GM19468 (cell line): ENCODE results near the gene SRSF6.
"Not testable (repeated sequence)": the region's sequence is repeated elsewhere in the genome, so short reads cannot be mapped to it uniquely, and the experiment has no call there.

Source experiments
- ATAC-seq: cut with Tn5 transposase; IDR thresholded peaks from one replicate; pipeline ENCODE4 v1.9.1; 2021; ENCODE audit warnings: mild to moderate bottlenecking, moderate library complexity, moderate number of reproducible peaks; ENCODE audit not compliant: unreplicated experiment; ENCODE audit errors: extremely low read depth

SRSF6 gene

DNA sequence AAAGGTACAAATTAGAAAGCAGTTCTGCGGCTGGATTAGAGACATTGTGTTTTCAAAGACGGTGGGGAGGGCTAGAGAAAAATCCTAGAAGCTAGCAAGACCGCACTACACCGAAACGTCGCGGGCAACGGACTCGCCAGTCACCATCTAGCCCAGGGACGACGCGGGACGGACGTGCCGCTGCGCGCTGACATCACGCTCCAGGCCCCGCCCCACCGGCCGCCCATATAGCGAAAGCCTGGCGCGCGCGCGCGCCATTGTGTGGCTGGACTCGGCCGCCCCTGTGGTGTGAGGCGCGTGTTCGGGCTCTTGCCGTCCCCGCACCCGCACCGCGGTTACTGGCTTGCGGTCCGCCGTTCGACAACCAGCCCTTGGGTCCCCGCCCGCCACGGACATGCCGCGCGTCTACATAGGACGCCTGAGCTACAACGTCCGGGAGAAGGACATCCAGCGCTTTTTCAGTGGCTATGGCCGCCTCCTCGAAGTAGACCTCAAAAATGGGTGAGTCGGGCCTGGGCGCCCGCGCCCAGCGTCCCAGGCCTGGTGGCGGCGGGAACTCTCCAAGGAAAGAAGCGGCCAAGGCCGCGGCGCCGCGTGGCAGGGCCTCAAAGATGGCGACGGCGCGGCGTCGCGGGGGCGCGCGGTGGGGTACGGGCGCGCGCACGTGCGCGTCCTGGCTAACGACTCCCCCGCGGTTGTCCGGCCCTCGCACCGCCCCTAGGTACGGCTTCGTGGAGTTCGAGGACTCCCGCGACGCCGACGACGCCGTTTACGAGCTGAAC, at the start of gene SRSF6:
TSS of gene SRSF6 (plus strand) at position 257 of the 782 bp plus-strand sequence. CDS start at position 395, 138 bp downstream.
- peak; percentile 75 for ATAC-seq

DNA sequence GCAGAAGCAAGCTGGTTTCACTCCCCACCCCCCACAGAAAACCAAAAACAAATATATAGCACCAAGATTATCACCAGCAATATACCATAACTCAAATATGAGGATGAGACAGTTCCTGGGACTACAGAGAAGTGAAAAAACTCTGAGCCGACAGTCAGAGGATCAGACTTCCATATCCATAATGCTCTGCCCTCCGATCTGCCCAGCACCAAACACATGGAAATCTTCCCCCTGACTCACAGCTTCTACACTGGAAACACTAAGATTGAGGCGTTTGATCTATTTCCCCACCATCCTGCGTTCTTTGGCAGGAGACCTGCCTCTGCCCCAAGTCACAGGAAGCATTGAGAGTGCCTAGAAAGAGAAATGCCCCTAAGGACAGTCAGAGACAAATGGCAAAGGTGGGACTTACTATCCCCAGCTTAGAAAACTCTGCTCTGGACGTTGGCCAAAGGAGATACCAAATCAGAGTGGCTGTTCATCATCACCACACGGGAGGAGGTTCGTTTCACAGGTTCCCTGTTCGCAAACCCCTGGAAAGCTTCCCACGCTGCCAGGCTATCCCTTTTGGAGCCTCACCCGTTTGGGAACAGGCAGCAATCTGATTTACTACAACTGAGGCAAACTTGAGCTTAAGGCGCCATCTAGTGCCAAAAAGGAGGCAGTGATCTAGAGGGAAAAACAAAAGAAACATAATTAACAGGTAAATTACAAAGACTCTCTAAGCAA, 48.7 kb upstream of the SRSF6 start:
- ATAC-seq: no peak

DNA sequence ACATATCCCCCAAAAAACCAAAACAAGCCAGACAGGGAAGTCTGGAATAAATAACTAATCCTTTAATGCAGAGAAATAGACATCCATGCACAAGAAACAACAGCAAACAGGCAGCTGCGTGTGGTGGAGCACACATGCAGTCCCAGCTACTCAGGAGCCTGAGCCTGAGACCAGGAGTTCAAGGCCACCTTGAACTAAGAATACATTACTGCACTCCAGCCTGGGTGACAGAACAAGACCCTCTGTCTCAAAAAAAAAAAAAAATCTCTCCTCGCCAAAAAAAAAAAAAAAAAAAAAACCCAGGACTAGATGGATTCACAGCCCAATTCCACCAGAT, 48.2 kb upstream of the SRSF6 start:
- no peak for ATAC-seq

DNA sequence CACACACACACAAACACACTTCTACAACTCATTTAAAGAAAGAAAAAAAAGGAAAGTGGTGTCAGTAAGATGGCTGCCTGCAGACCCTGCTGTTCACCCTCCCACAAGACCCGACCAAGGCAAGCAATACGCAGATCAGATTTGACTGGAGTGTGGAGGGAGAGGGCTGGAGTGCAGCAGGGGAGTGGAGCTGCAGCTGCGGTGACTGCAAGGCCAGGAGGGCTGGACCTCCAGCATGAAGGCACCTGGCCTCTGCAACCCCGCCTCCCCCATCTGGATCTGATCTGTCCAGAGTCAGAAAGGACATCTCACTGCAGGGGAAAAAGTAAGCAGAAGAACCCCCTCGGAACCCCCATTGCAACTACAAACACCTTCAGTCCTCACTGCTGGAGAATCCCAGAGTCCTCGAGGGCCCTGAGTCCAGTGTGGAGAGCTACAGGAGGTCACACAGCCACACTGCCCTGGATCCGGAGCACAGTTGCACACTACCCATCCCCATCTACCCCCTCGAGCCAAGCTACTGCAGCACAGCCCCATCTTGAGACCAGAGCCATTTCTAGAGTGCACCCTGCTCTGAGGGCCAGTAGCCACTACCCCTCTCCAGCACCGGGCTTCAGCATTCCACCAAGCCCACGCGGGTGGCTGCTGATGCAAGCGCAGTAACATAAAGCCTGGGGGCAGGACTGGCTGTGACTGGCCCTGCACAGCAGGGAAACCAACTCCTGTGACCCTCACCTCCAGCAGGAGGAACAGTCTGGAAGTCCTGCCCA, 41.9 kb upstream of the SRSF6 start:
- ATAC-seq: no peak

DNA sequence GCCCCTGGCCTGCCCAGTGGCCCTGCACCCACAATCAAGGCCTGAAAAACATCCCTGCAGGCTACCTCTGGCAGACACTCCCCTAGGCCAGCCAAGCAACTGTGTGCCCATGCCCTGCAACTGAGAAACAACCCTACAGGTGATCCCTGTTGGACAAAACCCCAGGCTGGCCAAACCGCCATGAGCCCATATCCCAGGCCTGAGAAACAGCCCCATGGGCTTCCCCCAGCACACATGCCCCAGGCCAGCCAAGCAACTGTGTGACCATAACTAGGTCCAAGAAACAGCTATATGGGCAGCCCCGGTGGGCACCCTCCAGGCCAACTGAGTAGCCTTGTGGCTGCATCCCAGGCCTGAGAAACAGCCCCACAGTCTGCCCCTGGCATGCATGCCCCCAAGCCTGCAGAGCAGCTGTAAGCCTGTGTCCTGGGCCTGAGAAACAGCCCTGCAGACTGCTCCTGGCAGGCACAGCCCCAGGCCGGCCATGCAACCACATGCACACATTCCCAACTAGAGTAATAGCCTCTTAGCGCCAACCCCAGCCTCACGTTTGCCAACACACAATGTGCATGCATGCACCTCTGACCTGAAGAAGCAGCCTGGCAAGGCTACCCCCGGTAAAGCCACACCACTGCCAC, 41.0 kb upstream of the SRSF6 start:
- no peak for ATAC-seq

DNA sequence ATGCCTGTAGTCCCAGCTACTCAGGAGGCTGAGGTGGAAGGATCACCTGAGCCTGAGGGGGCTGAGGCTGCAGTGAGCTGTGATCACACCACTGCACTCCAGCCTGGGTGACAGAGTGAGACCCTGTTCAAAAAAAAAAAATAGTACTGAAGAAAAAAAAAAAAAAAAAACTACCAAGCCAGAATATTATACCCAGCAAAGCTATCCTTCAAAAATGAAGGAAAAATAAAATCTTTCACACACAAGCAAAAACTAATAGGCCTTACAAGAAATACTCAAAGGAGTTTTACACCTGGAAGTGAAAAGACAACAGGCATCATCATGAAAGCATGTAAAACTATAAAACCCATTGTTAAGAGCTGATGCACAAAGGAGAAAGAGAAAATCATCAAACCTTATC, 37.5 kb upstream of the SRSF6 start:
- no peak for ATAC-seq

DNA sequence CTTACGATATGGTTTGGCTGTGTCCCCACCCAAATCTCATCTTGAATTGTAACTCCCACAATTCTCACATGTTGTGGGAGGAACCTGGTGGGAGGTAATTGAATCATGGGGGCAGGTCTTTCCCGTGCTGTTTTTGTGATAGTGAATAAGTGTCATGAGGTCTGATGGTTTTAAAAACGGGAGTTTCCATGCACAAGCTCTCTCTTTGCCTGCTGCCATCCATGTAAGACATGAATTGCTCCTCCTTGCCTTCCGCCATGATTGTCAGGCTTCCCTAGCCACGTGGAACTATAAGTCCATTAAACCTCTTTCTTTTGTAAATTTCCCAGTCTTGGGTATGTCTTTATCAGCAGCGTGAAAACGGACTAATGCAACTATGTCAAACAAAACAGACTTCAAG, 36.8 kb upstream of the SRSF6 start:
- ATAC-seq: not testable (repeated sequence)

DNA sequence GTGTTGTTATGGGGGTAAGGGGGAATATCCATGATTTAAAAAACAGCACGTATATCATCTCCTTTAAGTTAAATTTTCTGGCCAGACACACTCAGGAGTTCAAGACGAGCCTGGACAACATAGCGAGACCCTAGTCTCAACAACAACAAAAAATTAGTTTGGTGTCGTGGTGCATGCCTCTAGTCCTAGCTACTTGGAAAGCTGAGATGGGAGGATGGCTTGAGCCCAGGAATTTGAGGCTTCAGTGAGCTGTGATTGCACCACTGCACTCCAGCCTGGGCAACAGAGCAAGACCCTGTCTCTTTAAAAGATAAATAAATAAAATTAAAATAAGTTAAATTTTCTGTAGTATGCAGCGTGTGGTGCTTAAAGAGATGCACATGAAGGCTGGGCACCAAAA, 31.5 kb upstream of the SRSF6 start:
- ATAC-seq: no peak

DNA sequence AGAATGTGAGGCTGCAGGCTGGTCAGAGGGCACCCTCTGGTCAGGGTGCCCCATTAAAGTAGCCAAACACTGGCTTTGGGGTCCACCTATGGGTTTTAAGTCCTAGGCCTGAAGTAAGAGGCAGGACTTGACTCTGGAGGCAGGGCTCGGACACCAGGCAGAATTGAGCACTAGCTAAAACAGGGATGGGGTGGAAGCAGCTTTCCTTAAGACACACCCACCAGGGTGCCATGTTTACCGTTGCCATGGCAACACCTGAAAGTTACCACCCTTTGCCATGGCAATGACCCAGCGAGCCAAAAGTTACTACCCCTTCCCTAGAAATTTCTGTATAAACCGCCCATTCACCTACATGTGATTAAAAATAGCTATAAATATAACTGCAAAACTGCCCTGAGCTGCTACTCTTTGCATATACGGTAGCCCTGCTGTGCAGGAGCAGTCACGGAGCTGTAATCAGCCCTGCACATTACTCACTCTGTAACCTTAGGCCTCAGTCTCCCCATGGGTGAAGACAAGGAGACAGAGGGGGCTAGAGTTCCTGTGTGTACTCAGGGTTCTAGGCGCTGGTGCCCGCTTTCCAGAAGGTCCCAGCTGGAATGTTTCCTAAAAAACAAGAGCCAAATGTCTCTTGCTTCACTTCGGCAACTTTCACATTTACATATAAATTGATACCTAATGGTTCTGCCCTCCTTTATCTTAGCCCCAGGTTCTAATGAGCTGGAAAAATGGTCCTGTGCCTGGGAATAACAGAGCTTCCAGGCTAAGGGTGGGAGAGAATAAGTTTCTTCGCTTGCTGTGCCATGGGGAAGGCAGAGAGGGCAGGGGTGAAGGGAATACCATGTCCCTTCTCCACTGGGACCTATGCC, 27.2 kb upstream of the SRSF6 start:
- no peak for ATAC-seq

DNA sequence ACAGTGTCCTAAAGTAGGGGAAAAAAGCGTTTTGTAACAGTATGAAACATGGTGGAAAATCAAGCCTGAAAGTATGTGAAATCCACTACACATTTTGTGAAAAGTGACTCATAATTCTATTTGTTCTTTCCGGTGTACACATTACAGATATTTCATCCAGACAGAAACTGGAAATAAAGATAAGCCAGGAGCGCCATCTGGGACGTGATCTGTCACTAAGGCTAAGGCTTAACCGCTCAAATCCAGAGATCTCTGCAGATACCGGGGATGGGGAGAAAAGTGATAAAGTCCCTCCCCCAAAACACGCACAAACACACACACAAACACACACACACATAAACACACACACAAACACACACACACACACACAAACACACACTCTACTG, 26.6 kb upstream of the SRSF6 start:
- ATAC-seq: no peak

DNA sequence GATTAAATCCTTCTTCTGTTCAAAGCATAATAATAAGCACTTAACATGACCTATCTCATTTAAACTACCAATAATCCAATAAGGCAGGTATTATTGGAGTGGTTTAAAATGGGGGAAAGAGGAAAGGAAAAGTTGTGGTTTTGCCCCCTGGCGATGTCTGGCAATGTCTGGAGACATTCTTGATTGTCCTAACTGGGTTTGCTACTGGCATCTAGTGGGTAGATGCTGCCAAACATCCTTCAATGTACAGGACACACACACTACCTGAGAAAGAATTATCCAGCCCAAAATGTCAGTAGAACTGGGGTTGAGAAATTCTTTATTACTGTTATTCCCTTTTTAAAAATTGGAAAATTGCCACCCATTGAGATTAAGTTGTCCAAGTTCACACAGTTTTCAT, 25.2 kb upstream of the SRSF6 start:
- no peak for ATAC-seq

DNA sequence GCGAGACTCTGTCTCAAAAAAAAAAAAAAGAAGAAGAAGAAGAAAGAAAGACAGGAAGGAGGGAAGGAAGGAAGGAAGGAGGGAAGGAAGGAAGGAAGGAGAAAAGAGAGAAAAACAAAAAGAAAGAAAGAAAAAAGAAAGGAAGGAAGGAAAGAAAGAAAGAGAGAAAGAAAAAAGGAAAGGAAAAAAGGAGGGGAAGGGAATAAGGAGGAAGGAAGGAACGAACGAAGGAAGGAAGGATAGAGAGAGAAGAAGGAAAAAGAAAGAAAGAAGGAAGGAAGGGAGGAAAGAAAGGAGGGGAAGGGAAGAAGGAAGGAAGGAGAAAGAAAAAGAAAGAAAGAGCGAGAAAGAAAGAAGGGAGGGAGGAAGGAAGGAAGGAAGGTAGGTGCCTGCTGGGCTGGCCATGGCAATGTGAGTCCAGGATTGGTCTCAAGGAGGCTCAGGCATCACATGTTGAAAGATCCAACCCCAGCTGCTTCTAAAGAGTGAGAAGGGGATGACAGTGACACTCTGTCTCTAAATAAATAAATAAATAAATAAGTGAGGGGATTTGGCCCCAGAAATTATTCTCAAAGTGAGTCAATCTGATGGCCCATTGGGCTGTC, 24.3 kb upstream of the SRSF6 start:
- ATAC-seq: no peak

DNA sequence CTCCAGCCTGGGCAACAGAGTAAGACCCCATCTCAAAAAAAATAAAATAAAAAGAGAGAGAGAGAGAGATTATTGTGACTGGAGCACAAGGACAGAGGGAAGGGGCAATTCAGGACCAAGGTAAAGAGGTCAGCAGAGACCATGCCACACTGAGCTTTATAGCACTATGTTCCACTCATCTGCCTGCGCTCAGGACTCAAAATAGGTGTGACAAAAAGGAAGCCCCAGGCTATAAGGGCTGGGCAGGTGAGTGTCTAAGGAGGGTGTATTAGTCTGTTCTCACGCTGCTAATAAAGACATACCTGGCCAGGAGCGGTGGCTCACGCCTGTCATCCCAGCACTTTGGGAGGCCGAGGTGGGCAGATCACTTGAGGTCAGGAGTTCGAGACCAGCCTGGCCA, 23.1 kb upstream of the SRSF6 start:
- ATAC-seq: no peak

DNA sequence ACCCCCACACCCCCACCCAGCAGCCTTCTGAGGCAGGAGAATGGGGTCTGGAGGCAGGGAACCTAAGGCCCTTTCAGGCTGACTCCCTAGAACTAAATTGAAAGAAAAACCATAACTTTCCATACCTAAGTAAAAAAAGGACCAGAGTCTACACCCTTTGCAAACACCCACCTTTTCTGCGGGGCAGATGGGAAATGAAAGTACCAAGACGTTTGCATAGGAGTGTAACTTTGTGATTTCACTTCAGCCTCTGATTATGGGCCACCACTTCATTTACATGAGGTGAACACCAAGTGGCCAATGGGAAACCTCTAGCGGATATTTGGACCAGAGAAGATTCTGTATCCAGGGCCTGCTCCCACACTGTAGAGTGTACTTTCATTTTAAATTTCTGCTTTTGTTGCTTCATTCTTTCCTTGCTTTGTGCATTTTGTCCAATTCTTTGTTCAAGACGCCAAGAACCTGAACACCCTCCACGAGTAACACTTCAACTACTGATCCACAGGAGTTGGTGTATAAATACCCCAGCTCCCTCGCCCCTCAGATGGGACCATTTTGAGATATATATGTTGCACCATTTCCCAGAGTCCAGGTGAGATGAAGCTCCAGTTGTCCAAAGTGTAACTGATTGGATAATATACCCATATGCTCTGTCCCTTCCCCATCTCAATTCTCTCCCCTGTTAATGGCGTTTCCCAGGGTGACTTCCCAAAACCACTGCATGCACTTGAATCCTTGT, 18.9 kb upstream of the SRSF6 start:
- ATAC-seq: peak; percentile 61

DNA sequence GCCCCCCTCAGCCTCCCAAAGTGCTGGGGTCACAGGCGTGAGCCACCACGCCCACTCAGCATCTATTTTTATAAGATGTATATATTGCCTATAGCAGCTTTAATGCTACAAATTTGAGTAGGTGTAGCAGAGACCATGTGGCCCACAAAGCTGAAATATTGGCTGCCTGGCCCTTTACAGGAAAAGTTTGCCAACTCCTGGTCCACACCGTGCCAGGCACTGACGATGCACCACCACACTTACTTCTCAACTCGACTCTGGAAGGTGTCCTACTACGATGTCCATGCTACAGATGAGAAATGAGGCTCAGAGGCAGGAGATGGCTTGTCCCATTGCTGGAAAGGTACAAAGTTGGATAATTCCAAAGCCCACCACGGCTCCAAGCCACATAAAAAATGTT, 17.2 kb upstream of the SRSF6 start:
- ATAC-seq: no peak

DNA sequence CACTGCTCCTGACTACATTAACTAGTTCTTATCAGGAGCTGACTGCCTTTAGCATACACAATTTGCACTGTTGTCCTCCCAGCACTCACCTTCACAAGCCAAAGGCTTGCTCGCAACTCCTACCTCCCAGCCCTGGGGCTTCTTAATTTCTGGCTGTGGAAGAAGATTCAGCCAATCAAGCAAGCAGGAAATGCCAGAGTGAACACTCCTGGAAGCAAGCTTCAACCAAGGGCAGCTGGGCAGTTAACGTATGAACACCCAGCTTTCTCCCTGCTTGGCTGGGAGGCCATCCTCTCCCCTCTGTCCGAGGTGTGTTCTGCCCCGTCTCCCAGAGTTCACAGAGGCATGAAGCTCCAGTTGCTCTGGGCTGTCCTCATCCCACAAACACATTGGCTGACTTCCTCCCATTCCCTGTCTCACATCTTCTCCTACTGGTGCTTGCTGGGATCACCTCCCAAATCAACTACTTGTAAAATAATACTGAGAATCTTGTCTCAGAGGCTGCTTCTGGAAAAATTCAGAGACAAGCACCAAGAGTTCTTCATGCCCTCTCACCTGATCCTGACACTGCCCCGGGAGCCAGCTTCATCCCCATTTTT, 15.3 kb upstream of the SRSF6 start:
- no peak for ATAC-seq

DNA sequence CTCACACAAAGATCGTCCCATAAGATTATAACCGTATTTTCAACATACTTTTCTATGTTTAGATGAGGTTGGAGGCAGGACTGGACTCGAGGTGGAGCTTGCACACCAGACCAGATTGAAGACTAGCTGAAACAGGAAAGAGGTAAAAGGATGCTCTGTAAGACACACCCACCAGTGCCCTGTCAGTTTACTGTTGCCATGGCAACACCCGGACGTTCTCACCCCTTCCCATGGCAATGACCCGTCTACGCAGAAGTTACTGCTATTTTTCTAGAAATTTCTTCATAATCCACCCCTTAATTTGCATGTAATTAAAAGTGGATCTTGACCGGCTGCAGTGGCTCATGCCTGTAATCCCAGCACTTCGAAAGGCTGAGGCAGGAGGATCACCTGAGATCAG, 13.6 kb upstream of the SRSF6 start:
- no peak for ATAC-seq

DNA sequence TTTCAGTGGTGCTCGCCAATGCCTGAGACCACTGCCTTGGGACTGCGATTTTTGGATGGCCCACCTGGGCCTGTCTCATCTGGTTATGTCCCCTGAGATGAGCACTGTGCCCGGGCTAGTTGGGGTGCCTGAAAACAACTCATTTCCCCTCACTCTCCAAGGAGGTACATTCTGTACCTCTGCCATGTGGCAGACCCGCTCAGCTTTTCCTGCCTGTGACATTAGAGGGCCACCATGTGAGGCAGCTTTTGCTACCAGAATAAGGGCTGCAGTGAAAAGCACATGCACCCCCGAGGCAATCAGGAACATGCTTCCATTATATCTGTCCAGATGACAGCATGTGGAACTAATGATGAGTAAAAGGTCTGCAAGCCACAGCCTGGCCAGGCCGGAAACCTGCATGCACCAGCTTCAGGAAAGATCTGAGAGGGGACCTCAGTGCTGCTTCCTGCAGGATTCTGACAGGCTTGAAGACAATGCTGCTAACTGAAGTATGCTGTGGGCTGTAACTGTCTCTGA, 11.3 kb upstream of the SRSF6 start:
- ATAC-seq: no peak
